GM12878 (cell line): Measurements from ENCODE around the gene ZFAND2A. TPM values are rescaled to one million over a fixed set of nuclear protein-coding genes. Genes with fewer than 3 reads are reported as not detected.

Experiments
- ATAC-seq: fragments of 200-7000 bp; cut with Tn5 transposase; 3 replicates; pipeline ENCODE4 v1.9.1; 2020; ENCODE audit warnings: mild to moderate bottlenecking, moderate library complexity
- BruUV-seq: library from RNA; stranded (reverse); fragments of 400-500 nt; replicated peaks from 2 replicates; lab custom pipeline; 2021; lab: Mats Ljungman, UMichigan
- CTCF ChIA-PET: fragments of 300-600 bp; sonication (Branson Sonifier 250); formaldehyde crosslinking; extraction: SDS; loops from one replicate; lab custom pipeline; 2021; ENCODE audit warnings: inconsistent platforms; lab: Yijun Ruan, JAX
- POLR2A ChIA-PET: fragments of 350-600 bp; formaldehyde crosslinking; extraction: SDS; loops from one replicate; lab custom pipeline; 2021; ENCODE audit warnings: inconsistent platforms; lab: Charles Lee
- RAD21 ChIA-PET: fragments of 300-600 bp; sonication (Branson Sonifier 250); formaldehyde crosslinking; loops from one replicate; lab custom pipeline; 2023; ENCODE audit warnings: antibody characterized with exemption; ENCODE audit not compliant: unreplicated experiment; lab: Charles Lee
- SMC1A ChIA-PET: fragments of 300-600 bp; sonication (Branson Sonifier 250); formaldehyde crosslinking; loops from one replicate; lab custom pipeline; 2023; ENCODE audit not compliant: unreplicated experiment, uncharacterized antibody; lab: Charles Lee
- DNase-seq: peaks from one replicate; pipeline ENCODE4 v3.0.0-alpha.2; 2011; ENCODE audit warnings: low read depth, low spot score
- FAIRE-seq: peaks from 3 replicates; lab custom pipeline; 2011; peaks lifted over from hg19 to GRCh38; lab: Jason Lieb, UNC
- H2AFZ ChIP-seq: 2 replicates; pipeline ENCODE4 v1.6.0; 2011; ENCODE audit warnings: low read depth, low read length, control low read depth; ENCODE audit not compliant: control insufficient read depth
- H3K27ac ChIP-seq: 2 replicates; pipeline ENCODE4 v1.5.1; 2011; ENCODE audit warnings: control low read depth; ENCODE audit not compliant: control insufficient read depth, insufficient read depth
- H3K27me3 ChIP-seq, 2 experiments: replicated peaks in 1 of 2; 2 replicates each; pipeline versions ENCODE4 v1.6.0 to v1.6.1; 2011; ENCODE audit warnings: low read length in 1 of 2; ENCODE audit not compliant: control insufficient read depth in 2 of 2, insufficient read depth in 2 of 2
- H3K36me3 ChIP-seq, 2 experiments: 2 replicates each; pipeline ENCODE4 v1.5.1; 2011; ENCODE audit warnings: low read length in 1 of 2; ENCODE audit not compliant: control insufficient read depth in 2 of 2, insufficient read depth in 2 of 2
- H3K4me1 ChIP-seq: 2 replicates; pipeline ENCODE4 v1.6.1; 2011; ENCODE audit warnings: mild to moderate bottlenecking, low read length, moderate library complexity, mixed read lengths; ENCODE audit not compliant: control insufficient read depth, insufficient read depth
- H3K4me2 ChIP-seq: 2 replicates; pipeline ENCODE4 v1.6.0; 2011; ENCODE audit warnings: control low read depth; ENCODE audit not compliant: control insufficient read depth, insufficient read depth
- H3K4me3 ChIP-seq: fragments of 200-600 bp; sonication (generic); 2 replicates; pipeline ENCODE4 v1.5.1; 2016
- H3K79me2 ChIP-seq: 2 replicates; pipeline ENCODE4 v1.6.0; 2011; ENCODE audit warnings: low read length; ENCODE audit not compliant: control insufficient read depth, insufficient read depth
- H3K9ac ChIP-seq: 2 replicates; pipeline ENCODE4 v1.8.0; 2011; ENCODE audit warnings: low read length, control low read depth, mixed read lengths; ENCODE audit not compliant: control insufficient read depth, insufficient read depth
- H3K9me3 ChIP-seq: replicated peaks from 3 replicates; pipeline ENCODE4 v1.5.1; 2011; ENCODE audit warnings: mild to moderate bottlenecking, low read length; ENCODE audit not compliant: control insufficient read depth, insufficient read depth
- H4K20me1 ChIP-seq: 2 replicates; pipeline ENCODE4 v1.6.0; 2011; ENCODE audit not compliant: control insufficient read depth, insufficient read depth
- ASH2L ChIP-seq: fragments of 300-600, 200-600 bp; sonication (generic); IDR thresholded peaks from 2 replicates; pipeline ENCODE4 v1.6.1; 2017; ENCODE audit warnings: low read depth, mild to moderate bottlenecking, borderline replicate concordance
- E2F4 ChIP-seq: IDR thresholded peaks from 2 replicates; pipeline ENCODE4 v1.6.1; 2012; ENCODE audit warnings: low read depth, low read length, improper control_type of control experiment
- EED ChIP-seq: sonication (generic); IDR thresholded peaks from 2 replicates; pipeline ENCODE4 v1.6.1; 2016; ENCODE audit warnings: antibody characterized with exemption, low read depth
- EGR1 ChIP-seq, 2 experiments: IDR thresholded peaks; 1 replicate in 1 of 2; 2 replicates in 1 of 2; pipeline ENCODE4 v1.6.1; 2011 to 2012; ENCODE audit warnings: low read depth in 2 of 2, low read length in 2 of 2, borderline replicate concordance in 1 of 2, mild to moderate bottlenecking in 1 of 2, moderate library complexity in 1 of 2
- EP300 ChIP-seq, 2 experiments: fragments of 150-350 bp in 1 of 2; IDR thresholded peaks; 2 replicates each; pipeline ENCODE4 v1.6.1; 2011 to 2012; ENCODE audit warnings: low read depth in 2 of 2, low read length in 2 of 2, borderline replicate concordance in 1 of 2, improper control_type of control experiment in 1 of 2, inconsistent platforms in 1 of 2; ENCODE audit not compliant: control insufficient read depth in 1 of 2
- HCFC1 ChIP-seq: fragments of 150-350 bp; IDR thresholded peaks from 2 replicates; pipeline ENCODE4 v1.6.1; 2014; ENCODE audit warnings: low read length
- HDGF ChIP-seq: fragments of 450-650 bp; IDR thresholded peaks from 2 replicates; pipeline ENCODE4 v1.6.1; 2016; ENCODE audit warnings: antibody characterized with exemption
- MEF2B ChIP-seq: fragments of 450-650 bp; IDR thresholded peaks from 2 replicates; pipeline ENCODE4 v1.6.1; 2018; ENCODE audit warnings: mild to moderate bottlenecking, moderate library complexity; ENCODE audit not compliant: partially characterized antibody, poor library complexity, severe bottlenecking
- NR2C2 ChIP-seq: IDR thresholded peaks from 2 replicates; pipeline ENCODE4 v1.6.1; 2011; ENCODE audit warnings: borderline replicate concordance, low read depth; ENCODE audit not compliant: control insufficient read depth, insufficient read length
- NRF1 ChIP-seq: conservative IDR thresholded peaks from 2 replicates; pipeline ENCODE4 v1.6.1; 2011; ENCODE audit warnings: mild to moderate bottlenecking, low read depth, low read length, improper control_type of control experiment
- SIX5 ChIP-seq: IDR thresholded peaks from 2 replicates; pipeline ENCODE4 v1.6.1; 2011; ENCODE audit warnings: mild to moderate bottlenecking, low read depth, low read length, moderate library complexity; ENCODE audit not compliant: severe bottlenecking
- STAT3 ChIP-seq: IDR thresholded peaks from 2 replicates; pipeline ENCODE4 v1.6.1; 2011; ENCODE audit warnings: low read depth, low read length, improper control_type of control experiment
- YBX1 ChIP-seq: fragments of 450-650 bp; IDR thresholded peaks from 2 replicates; pipeline ENCODE4 v1.6.1; 2016; ENCODE audit warnings: antibody characterized with exemption
- YY1 ChIP-seq: IDR thresholded peaks from 2 replicates; pipeline ENCODE4 v1.6.1; 2011; ENCODE audit warnings: low read depth, mild to moderate bottlenecking, low read length
- ZBED1 ChIP-seq: IDR thresholded peaks from 2 replicates; pipeline ENCODE4 v1.6.1; 2016; ENCODE audit warnings: borderline replicate concordance
- ZNF622 ChIP-seq: fragments of 450-650 bp; IDR thresholded peaks from 2 replicates; pipeline ENCODE4 v1.6.1; 2017; ENCODE audit warnings: mild to moderate bottlenecking, inconsistent platforms
- WGBS: methylation state at CpG from one replicate; pipeline ENCODE4 v1.1.6; 2016; ENCODE audit warnings: low lambda C conversion rate; ENCODE audit not compliant: insufficient replicate concordance, insufficient coverage; ENCODE audit errors: missing lambda C conversion rate; 5-methylcytosine and 5-hydroxymethylcytosine counted together
- in situ Hi-C: fragments of 300-500 bp; cut with MboI; formaldehyde crosslinking; loops from 9 replicates; pipeline ENCODE4 v1.14.3; 2018; ENCODE audit warnings: mixed read lengths
- intact Hi-C: fragments of 100-400 bp; cut with micrococcal nuclease; formaldehyde crosslinking; loops from one replicate; pipeline ENCODE4 v1.14.2; 2022; ENCODE audit not compliant: unreplicated experiment
- polyA plus RNA-seq, 11 experiments: library from polyadenylated mRNA; depleted of rRNA in 4 of 11; unstranded in 6 of 11; stranded (reverse) in 5 of 11; fragments of >200 nt; fragmentation: Nextera tagmentation in 4 of 11; fragmentation: Illumina TruSeq in 1 of 11; extraction: Ambion mirVana in 4 of 11; extraction: Trizol in 1 of 11; gene quantifications; 1 replicate in 1 of 11; 2 replicates in 10 of 11; pipeline versions ENCODE4 v1.2.1 to v1.2.3, GENCODE V29; 2011 to 2016; ENCODE audit warnings: inconsistent platforms in 2 of 11, missing spikeins in 2 of 11, low read depth in 1 of 11
- total RNA-seq, 4 experiments: library from RNA; depleted of rRNA in 3 of 4; stranded (reverse); fragments of >200 nt in 3 of 4; fragmentation: Illumina TruSeq in 1 of 4; extraction: Trizol in 1 of 4; gene quantifications; 2 replicates each; pipeline versions ENCODE4 v1.2.1 to v1.2.3, GENCODE V29; 2013 to 2021
- TF ChIP-seq, protein P1 (sequence below): fragments of 150-350 bp; IDR thresholded peaks from 2 replicates; pipeline ENCODE4 v1.6.1; 2016; ENCODE audit warnings: low read depth, low read length

Gene ZFAND2A
- total and polyA plus RNA-seq, 10 of the 15 experiments (the other 5 are each of a cell fraction or from before 2014, with no cell fraction given), result 14.8 to 39.9 (median 20.8) TPM

DNA sequence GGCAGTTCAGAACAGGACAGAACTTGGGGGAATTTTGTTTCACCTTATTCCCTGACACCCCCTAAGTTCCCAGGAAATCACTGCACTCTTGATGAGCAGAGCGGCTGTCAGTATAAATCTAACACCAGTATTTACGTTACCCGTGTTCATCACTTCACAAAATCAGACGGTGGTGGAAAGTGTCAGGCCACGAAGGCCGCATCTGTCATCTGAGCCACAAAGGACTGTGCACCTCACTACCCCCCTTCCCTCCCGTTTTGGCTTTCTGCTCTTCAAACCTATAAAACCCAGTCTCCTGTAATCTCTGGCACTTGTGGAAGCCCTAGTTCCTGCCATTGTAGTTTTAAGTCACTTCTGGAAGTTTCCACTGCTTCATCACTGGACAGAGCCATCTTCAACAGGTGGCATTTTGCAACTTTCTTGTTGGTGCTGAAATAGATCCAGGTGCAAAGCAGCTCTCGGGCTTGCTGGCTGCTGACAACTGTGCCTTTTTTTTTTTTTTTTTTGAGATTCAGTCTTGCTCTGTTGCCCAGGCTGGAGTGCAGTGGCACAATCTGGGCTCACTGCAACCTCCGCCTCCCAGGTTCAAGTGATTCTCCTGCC, 9.5 kb downstream of the ZFAND2A start:
- RAD21 ChIA-PET, result interaction anchor here (1.0 kb wide), 1 partner anchor 51 kb away, joined by 4 read pairs; no protein-coding TSS in a partner anchor
- Histone ChIP-seq H3K9me3 (no peaks in the 10 kb centered on the region), H3K4me2 (no peak overlapping the region), H3K36me3 (peaks cover 13 to 19% of the 10 kb centered on the region in 2 experiments; a peak in 3 of 4 replicates), H3K4me1 (peaks cover 7% of the 10 kb centered on the region), H3K9ac (no peak overlapping the region), H3K27ac (no peak overlapping the region), H3K79me2 (no peaks in the 10 kb centered on the region), H3K4me3 (no peak overlapping the region), H3K27me3 (no peaks in the 10 kb centered on the region), H2AFZ (no peak overlapping the region), H4K20me1 (no peaks in the 10 kb centered on the region)
- POLR2A ChIA-PET, result no interaction called here
- 90% methylated on average over 9 of the region's 9 CpGs for WGBS
- FAIRE-seq (no peak), ATAC-seq (no peak), DNase-seq (no peak)
- no TSS peak for BruUV-seq
- CTCF ChIA-PET, result interaction anchor here (0.6 to 1.5 kb wide), 3 partner anchors 10 to 158 kb away, joined by 3 to 5 read pairs (median 4); no protein-coding TSS in a partner anchor
- TF ChIP-seq HCFC1, result no peak
- TF ChIP-seq SIX5, result no peak
- no peak for TF ChIP-seq YY1
- TF ChIP-seq MEF2B, result no peak
- TF ChIP-seq YBX1, result no peak
- TF ChIP-seq E2F4, result no peak
- no peak for TF ChIP-seq HDGF
- TF ChIP-seq EP300 (IDR thresholded peaks at IDR 0.05; ENCODE audit: borderline replicate concordance in 1 of 2, control insufficient read depth in 1 of 2, low read depth in 2 of 2, low read length in 2 of 2), result no peak
- no peak for TF ChIP-seq EGR1 (IDR thresholded peaks at IDR 0.05; ENCODE audit: borderline replicate concordance in 1 of 2, low read depth in 2 of 2, low read length in 2 of 2)
- no peak for TF ChIP-seq ZBED1
- TF ChIP-seq STAT3, result no peak
- TF ChIP-seq ASH2L, result no peak
- no peak for TF ChIP-seq NRF1
- TF ChIP-seq EED, result no peak
- TF ChIP-seq, protein P1, sequence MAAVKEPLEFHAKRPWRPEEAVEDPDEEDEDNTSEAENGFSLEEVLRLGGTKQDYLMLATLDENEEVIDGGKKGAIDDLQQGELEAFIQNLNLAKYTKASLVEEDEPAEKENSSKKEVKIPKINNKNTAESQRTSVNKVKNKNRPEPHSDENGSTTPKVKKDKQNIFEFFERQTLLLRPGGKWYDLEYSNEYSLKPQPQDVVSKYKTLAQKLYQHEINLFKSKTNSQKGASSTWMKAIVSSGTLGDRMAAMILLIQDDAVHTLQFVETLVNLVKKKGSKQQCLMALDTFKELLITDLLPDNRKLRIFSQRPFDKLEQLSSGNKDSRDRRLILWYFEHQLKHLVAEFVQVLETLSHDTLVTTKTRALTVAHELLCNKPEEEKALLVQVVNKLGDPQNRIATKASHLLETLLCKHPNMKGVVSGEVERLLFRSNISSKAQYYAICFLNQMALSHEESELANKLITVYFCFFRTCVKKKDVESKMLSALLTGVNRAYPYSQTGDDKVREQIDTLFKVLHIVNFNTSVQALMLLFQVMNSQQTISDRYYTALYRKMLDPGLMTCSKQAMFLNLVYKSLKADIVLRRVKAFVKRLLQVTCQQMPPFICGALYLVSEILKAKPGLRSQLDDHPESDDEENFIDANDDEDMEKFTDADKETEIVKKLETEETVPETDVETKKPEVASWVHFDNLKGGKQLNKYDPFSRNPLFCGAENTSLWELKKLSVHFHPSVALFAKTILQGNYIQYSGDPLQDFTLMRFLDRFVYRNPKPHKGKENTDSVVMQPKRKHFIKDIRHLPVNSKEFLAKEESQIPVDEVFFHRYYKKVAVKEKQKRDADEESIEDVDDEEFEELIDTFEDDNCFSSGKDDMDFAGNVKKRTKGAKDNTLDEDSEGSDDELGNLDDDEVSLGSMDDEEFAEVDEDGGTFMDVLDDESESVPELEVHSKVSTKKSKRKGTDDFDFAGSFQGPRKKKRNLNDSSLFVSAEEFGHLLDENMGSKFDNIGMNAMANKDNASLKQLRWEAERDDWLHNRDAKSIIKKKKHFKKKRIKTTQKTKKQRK, result no peak
- no peak for TF ChIP-seq ZNF622
- TF ChIP-seq NR2C2, result no peak
- SMC1A ChIA-PET, result interaction anchor here (1.1 to 1.7 kb wide), 2 partner anchors 10 to 157 kb away, joined by 3 read pairs; no protein-coding TSS in a partner anchor
- in situ Hi-C loops (no loop called here), intact Hi-C loops (no loop called here)
